ENCODE data around the gene ZNF83. TPM values are rescaled to one million over a fixed set of nuclear protein-coding genes. Genes with fewer than 3 reads are reported as not detected.

ZNF83 gene
- total RNA-seq, 1 donor from 2014 or later: 72.1 TPM

- no peak overlapping the region for H3K27ac Mint-ChIP-seq
- no peak for TF ChIP-seq CTCF (IDR thresholded peaks at IDR 0.05; ENCODE audit: unreplicated experiment)
- H3K9me3 Mint-ChIP-seq (ENCODE audit: low read depth): peaks cover 5% of the 10 kb centered on the region
- no peaks in the 10 kb centered on the region for H3K4me1 Mint-ChIP-seq (ENCODE audit: low read depth)
- peaks cover 26% of the 10 kb centered on the region for H3K36me3 Mint-ChIP-seq (ENCODE audit: insufficient read depth)
- no peak overlapping the region for H3K4me3 Mint-ChIP-seq (ENCODE audit: low read depth)
- no peak for DNase-seq (ENCODE audit: low spot score, unreplicated experiment)
- no peaks in the 10 kb centered on the region for H3K27me3 Mint-ChIP-seq
Measured at GRCh38 chr19:52626915-52627314, 11.2 kb downstream of the ZNF83 start.

GRCh38 chr19:52622261-52622660 is 15.9 kb downstream of the ZNF83 start:
- TF ChIP-seq CTCF (IDR thresholded peaks at IDR 0.05; ENCODE audit: unreplicated experiment): peak; percentile 41
- H3K9me3 Mint-ChIP-seq (ENCODE audit: low read depth): no peaks in the 10 kb centered on the region
- H3K4me3 Mint-ChIP-seq (ENCODE audit: low read depth): no peak overlapping the region
- no peaks in the 10 kb centered on the region for H3K27me3 Mint-ChIP-seq
- no peaks in the 10 kb centered on the region for H3K4me1 Mint-ChIP-seq (ENCODE audit: low read depth)
- H3K36me3 Mint-ChIP-seq (ENCODE audit: insufficient read depth): peaks cover 12% of the 10 kb centered on the region
- no peak for DNase-seq (ENCODE audit: low spot score, unreplicated experiment)
- no peak overlapping the region for H3K27ac Mint-ChIP-seq

GRCh38 chr19:52621376-52621775 is 16.8 kb downstream of the ZNF83 start:
- no peaks in the 10 kb centered on the region for H3K27me3 Mint-ChIP-seq
- no peak overlapping the region for H3K4me3 Mint-ChIP-seq (ENCODE audit: low read depth)
- H3K27ac Mint-ChIP-seq: peak overlapping the region; percentile 8
- no peaks in the 10 kb centered on the region for H3K4me1 Mint-ChIP-seq (ENCODE audit: low read depth)
- H3K9me3 Mint-ChIP-seq (ENCODE audit: low read depth): peaks cover 4% of the 10 kb centered on the region
- no peak for TF ChIP-seq CTCF (IDR thresholded peaks at IDR 0.05; ENCODE audit: unreplicated experiment)
- peaks cover 18% of the 10 kb centered on the region for H3K36me3 Mint-ChIP-seq (ENCODE audit: insufficient read depth)
- no peak for DNase-seq (ENCODE audit: low spot score, unreplicated experiment)

DNA sequence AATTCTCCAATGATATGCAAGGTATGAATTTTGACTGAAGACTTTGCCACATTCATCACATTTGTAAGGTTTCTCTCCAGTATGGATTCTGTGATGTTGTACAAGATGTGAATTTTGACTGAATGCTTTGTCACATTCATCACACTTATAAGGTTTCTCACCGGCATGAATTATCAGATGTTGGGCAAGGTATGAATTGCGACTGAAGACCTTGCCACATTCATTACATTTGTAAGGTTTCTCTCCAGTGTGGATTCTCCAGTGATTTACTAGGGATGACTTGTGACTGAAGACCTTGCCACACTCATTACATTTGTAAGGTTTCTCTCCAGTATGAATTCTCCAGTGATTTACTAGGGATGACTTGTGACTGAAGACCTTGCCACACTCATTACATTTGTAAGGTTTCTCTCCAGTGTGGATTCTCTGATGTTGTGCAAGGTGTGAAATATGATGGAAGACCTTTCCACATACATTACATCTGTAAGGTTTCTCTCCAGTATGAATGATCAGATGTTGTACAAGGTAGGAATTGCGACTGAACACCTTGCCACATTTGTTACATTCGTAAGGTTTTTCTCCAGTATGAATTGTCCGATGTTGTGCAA is 24.8 kb downstream of the ZNF83 start:
- peaks cover 58% of the 10 kb centered on the region for H3K36me3 Mint-ChIP-seq (ENCODE audit: insufficient read depth)
- no peaks in the 10 kb centered on the region for H3K27me3 Mint-ChIP-seq
- DNase-seq (ENCODE audit: low spot score, unreplicated experiment): no peak
- peaks cover 15% of the 10 kb centered on the region for H3K9me3 Mint-ChIP-seq (ENCODE audit: low read depth)
- no peaks in the 10 kb centered on the region for H3K4me1 Mint-ChIP-seq (ENCODE audit: low read depth)
- no peak for TF ChIP-seq CTCF (IDR thresholded peaks at IDR 0.05; ENCODE audit: unreplicated experiment)
- H3K4me3 Mint-ChIP-seq (ENCODE audit: low read depth): no peak overlapping the region
- H3K27ac Mint-ChIP-seq: no peak overlapping the region

DNA sequence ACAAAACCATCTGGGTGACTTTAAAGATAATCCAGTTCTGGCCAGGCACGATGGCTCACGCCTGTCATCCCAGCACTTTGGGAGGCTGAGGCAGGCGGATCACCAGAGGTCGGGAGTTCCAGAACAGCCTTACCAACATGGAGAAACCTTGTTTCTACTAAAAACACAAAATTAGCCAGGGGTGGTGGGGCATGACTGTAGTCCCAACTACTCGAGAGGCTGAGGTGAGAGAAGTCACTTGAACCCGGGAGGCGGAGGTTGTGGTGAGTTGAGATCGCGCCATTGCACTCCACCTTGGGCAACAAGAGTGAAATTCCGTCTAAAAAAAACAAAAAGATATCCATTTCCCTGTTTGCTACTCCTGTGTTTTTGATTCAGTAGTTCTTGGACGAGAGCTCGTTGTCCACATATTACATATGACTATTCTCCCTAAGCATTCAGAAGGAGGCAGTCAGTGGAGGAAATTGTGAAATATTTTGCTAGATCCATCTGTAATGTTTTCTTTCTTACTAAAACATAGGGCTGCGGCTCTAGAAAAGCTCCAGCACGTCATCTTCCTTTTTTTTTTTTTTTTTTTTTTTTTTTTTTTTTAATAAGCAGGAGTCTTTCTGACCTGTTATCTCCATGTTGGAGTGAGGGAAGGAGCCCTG is 34.5 kb downstream of the ZNF83 start:
- no peaks in the 10 kb centered on the region for H3K9me3 Mint-ChIP-seq (ENCODE audit: low read depth)
- peaks cover 35% of the 10 kb centered on the region for H3K4me1 Mint-ChIP-seq (ENCODE audit: low read depth)
- DNase-seq (ENCODE audit: low spot score, unreplicated experiment): no peak
- no peaks in the 10 kb centered on the region for H3K27me3 Mint-ChIP-seq
- peaks cover 12% of the 10 kb centered on the region for H3K36me3 Mint-ChIP-seq (ENCODE audit: insufficient read depth)
- H3K4me3 Mint-ChIP-seq (ENCODE audit: low read depth): no peak overlapping the region
- no peak for TF ChIP-seq CTCF (IDR thresholded peaks at IDR 0.05; ENCODE audit: unreplicated experiment)
- H3K27ac Mint-ChIP-seq: no peak overlapping the region
